DMS153 treated with DMSO at 0.1 percent for 48 hours (cell line): Measurements from ENCODE around the gene MTHFD1L.

Experiments
- DNase-seq: peaks from one replicate; lab custom pipeline; 2025; ENCODE audit not compliant: unreplicated experiment; lab: John Stamatoyannopoulos, UW

Gene MTHFD1L

DNA sequence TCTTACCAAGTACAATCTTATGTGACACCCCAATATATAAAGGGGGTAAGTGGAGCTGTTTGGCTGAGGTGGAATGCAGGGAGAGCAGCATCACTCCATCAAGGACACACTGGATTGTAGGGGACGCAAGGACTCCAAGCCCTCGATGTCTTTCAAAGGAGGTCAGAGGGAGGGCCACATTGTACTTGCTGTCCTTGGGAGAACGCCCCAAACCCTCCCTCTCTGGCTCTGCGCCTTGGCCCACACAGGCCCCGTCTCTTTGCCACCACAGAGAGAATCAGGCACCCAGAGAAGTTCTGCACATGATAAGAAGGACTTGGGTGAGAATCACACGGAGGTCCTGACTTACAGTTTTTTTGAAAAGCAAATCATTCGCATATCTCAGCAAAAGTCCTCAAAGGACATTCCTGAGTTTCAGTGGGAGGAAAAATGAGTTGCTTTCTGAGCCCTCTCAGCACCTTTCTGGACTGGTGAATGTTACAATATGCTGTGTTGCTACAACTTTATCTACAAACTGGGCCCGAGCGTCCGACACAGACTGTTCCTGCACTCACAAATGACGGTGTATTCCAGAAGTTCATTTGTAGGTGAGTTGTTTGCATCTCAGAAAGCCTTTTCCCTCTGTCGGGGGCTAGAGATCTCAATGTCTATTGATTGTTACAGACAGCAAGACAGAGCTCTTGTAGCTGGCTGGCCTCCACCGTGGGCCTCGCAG is 281.8 kb downstream of the MTHFD1L start:
- DNase-seq: no peak

DNA sequence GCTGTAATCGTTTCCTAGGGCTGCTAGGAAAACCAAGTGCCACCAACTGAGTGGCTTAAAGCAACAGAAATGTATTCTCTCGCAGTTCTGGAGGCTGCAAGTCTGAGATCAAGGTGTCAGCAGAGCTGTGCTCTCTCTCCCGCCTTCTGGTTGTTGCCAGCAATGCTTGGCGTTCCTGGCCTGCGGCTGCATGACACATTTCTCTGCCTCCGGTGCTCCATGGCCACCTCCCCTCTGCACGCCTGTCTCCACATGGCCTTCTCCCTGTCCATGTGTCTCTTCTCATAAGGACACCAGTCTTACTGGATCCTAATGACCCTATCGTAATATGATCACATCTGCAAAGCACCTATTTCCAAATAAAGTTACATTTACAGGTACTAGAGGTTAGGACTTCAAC is 282.6 kb downstream of the MTHFD1L start:
- DNase-seq: no peak

DNA sequence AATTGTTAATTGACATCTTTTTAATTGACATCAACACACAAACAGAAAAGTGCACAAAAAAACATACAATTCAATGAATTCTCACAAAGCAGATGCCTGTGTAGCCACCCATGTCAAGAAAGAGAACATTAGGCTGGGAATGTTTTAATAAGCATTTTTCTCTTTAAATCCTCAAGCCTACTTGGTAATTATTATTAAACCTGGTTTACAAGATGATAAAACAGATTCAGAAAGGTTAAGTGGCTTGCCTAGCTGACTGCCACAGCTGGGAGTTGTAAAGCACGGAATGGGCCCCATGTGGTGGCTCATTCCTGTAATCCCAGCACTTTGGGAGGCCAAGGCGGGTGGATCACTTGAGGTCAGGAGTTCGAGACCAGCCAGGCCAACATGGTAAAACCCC is 284.3 kb downstream of the MTHFD1L start:
- no peak for DNase-seq
